ENCODE measurements around the gene HERC4. TPM values are rescaled to one million over a fixed set of nuclear protein-coding genes. Genes with fewer than 3 reads are reported as not detected.
"Not testable (repeated sequence)": the region's sequence is repeated elsewhere in the genome, so short reads cannot be mapped to it uniquely, and the experiment has no call there.

HERC4 gene
- total RNA-seq, 2 experiments from 2014 or later, result 39.5 to 41.1 TPM

DNA sequence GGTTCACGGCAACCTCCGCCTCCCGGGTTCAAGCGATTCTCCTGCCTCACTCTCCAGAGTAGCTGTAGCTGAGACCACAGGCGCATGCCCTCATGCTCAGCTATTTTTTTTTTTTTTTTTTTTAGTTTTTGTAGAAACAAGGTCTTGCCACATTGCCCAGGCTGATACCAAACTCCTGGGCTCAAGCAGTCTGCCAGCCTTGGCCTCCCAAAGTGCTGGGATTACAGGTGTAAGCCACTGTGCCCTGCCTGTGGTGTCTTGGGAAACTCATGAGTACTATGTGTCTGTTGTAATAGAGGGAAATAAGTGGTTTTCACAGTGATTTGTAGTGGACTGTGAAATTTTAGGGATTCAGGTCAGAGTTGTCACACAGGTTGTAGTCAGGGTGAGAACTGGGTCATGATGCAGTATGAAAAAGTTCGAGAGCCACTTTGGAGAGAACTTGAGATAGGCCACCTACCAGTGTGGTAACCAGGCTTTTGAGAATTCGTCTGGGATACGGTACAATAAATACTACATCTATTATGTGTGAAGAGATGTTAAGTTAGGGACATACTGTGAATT is 160.2 kb downstream of the HERC4 start:
- ChIA-PET POLR2A (no interaction called here), CTCF (interaction anchor here (1.7 kb wide), 1 partner anchor 126 kb away, joined by 4 read pairs; no protein-coding TSS in a partner anchor)

DNA sequence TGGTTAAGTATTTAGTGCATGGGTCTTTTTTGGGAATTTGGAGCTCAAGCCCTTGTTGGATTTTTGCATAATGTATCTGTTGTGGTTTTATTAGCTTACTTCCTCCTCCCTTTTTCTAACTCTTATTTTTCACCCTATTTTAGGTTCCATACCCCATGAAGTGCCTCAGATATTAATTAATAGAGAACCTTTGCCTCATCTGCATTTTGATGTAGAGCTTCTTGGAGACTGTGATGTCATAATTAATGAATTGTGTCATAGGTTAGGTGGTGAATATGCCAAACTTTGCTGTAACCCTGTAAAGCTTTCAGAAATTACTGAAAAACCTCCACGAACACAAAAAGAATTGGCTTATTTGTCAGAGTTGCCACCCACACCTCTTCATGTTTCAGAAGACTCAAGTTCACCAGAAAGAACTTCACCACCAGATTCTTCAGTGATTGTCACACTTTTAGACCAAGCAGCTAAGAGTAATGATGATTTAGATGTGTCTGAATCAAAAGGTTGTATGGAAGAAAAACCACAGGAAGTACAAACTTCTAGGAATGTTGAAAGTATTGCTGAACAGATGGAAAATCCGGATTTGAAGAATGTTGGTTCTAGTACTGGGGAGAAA is 162.6 kb downstream of the HERC4 start:
- ChIA-PET CTCF (interaction anchor here (1.1 kb wide), 1 partner anchor 25 kb away, joined by 3 read pairs; no protein-coding TSS in a partner anchor), POLR2A (interaction anchor here (0.9 kb wide), 1 partner anchor 27 kb away, joined by 3 read pairs; no protein-coding TSS in a partner anchor)

DNA sequence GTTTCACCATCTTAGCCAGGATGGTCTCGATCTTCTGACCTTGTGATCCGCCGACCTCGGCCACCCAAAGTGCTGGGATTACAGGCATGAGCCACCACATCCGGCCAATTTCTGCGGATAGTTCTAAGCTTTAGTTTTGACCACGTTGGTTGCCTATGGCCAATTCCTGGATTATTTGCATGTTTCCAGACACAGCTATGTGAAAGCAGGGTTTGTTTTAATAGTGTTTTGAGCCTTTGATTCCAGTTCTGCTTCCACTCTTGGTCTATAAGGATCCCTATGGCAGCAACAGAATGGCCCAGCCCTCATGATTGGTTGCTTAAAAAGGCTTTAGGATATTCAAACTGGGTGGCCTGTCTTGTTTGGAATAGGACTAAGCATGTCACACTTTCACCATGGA is 171.5 kb downstream of the HERC4 start:
- POLR2A ChIA-PET, result no interaction called here
- CTCF ChIA-PET, result no interaction called here

DNA sequence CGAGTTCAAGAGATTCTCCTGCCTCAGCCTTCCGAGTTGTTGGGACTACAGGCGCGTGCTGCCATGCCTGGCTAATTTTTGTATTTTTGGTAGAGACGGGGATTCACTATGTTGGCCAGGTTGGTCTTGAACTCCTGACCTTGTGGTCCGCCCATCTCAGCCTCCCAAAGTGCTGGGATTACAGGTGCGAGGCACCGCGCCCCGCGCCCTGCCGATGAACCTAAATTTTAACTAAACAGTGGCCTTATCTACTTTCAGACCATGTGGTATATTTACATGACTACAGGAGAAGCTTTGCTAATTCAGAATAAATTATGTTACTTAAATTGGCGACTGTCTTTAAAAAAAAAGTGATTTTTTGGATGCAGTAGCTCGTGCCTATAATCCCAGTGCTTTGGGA is 181.4 kb downstream of the HERC4 start:
- ChIA-PET POLR2A (no interaction called here), CTCF (interaction anchor here (1.1 to 1.3 kb wide), 3 partner anchors 11 to 39 kb away, joined by 3 to 5 read pairs (median 3); no protein-coding TSS in a partner anchor)

DNA sequence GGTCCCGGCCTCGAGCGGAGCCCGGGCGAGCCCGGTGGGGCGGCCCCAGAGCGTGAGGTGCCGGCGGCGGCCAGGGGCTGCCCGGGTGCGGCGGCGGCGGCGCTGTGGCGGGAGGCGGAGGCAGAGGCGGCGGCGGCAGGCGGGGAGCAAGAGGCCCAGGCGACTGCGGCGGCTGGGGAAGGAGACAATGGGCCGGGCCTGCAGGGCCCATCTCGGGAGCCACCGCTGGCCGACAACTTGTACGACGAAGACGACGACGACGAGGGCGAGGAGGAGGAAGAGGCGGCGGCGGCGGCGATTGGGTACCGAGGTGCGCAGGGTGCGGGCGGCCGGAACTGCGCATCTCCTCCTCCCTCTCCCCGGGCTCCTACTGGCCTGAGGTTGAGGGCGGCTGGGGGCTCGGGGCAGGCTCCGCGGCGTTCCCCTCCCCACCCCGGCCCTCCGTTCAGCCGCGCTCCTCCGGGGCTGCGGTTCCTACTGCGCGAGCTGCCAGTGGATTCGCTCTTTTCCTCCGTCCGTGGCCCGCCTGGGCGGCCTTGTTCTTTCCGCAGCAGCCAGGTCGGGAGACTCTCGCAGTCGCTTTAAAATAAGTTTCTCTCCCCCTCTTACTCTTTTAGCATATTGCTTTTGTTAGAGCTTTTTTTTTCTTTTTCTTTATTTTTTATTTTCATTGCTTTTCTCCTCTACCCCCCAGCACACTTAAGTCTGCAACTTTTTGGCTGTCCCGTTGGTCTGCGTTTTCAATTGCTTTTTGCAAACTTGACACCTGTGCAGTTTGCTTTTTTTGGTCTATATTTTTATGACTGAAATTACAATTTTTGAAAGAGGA is 190.0 kb downstream of the HERC4 start:
- CTCF ChIA-PET, result interaction anchor here (0.8 to 1.1 kb wide), 2 partner anchors 20 to 35 kb away, joined by 3 to 7 read pairs; no protein-coding TSS in a partner anchor
- POLR2A ChIA-PET, result interaction anchor here (0.6 to 1.1 kb wide), 8 partner anchors 9 to 1319 kb away, joined by 3 to 11 read pairs (median 4); no protein-coding TSS in a partner anchor

DNA sequence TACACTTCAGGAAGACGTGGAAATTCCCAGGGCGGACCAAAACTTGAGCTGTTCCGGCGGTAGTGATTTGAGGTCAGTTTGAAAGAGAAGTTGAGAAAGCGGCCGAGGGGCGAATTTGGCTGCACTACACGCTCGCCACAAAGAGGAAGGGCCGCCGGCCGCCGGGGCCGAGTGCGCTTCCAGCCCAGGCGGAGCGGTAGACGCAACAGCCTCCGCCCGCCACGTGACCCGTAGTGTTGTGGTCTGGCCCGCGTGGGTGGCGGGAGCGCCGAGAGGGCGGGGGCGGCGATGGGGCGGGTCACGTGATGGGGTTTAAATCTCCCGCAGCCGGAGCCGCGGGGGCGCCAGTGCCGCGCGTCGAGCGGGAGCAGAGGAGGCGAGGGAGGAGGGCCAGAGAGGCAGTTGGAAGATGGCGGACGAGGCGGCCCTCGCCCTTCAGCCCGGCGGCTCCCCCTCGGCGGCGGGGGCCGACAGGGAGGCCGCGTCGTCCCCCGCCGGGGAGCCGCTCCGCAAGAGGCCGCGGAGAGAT is 190.7 kb downstream of the HERC4 start, which contains the start of gene SIRT1:
Gene SIRT1, plus strand, starts transcription at position 344 of the 529 bp plus-strand sequence. Its CDS starts 66 bp downstream, at position 410.
- CTCF ChIA-PET, result interaction anchor here (0.6 to 1.1 kb wide), 2 partner anchors 35 to 193 kb away, joined by 4 to 7 read pairs; no protein-coding TSS in a partner anchor

DNA sequence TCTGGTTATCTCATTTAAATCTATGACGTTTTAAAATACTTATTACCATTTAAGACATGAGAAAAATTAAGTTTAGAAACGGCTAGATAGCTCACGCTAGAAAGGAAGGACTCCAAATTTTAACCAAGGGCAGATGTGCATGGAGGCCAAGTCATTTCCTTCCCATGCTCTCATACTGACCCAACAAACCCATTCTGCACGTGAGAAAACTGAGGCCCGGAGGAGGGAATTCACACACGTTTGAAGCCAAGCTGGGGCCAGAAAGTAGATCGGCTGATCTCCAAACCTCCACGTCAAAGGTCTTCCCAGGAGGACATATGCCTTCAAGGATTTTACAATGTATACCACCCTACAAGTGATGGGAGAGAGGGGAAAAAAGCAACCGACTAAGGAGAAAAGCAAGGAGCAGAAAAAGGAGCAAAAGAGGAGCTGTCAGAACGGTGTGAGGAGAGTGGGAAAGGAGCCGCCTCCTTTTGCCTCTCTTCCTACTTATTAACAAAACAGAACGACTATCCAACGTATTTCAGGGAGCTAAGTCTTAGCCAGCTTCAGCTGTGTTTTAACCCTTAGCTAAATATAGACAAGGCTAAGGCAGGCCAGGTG is 191.3 kb downstream of the HERC4 start:
- ChIA-PET POLR2A (interaction anchor here (0.8 kb wide), 1 partner anchor 34 kb away, joined by 3 read pairs; no protein-coding TSS in a partner anchor), CTCF (interaction anchor here (0.6 to 1.0 kb wide), 2 partner anchors 12 to 193 kb away, joined by 4 to 5 read pairs; no protein-coding TSS in a partner anchor)

More for the DNA sequence above, 190.7 kb downstream of the HERC4 start, which contains the start of gene SIRT1:
- POLR2A ChIA-PET, result interaction anchor here (0.8 to 1.1 kb wide), 2 partner anchors 28 to 35 kb away, joined by 3 read pairs; no protein-coding TSS in a partner anchor

DNA sequence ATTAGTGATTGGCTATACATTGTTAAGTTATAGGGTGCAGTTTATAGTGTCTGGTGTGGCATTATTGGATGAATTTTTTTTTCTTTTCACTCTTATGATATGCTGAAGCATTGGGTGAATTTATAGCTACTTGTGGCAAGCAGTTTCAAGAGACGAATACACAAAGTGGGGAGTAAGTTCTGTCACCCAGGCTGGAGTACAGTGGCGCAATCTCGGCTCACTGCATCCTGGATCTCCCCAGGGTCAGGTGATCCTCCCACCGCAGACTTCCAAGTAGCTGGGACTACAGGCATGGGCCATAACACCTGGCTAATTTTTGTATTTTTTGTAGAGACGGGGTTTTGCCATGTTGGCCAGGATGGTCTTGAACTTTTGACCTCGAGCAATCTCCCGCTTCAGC is 196.9 kb downstream of the HERC4 start:
- CTCF ChIA-PET, result interaction anchor here (0.7 kb wide), 1 partner anchor 82 kb away, joined by 3 read pairs; no protein-coding TSS in a partner anchor
- POLR2A ChIA-PET, result no interaction called here

DNA sequence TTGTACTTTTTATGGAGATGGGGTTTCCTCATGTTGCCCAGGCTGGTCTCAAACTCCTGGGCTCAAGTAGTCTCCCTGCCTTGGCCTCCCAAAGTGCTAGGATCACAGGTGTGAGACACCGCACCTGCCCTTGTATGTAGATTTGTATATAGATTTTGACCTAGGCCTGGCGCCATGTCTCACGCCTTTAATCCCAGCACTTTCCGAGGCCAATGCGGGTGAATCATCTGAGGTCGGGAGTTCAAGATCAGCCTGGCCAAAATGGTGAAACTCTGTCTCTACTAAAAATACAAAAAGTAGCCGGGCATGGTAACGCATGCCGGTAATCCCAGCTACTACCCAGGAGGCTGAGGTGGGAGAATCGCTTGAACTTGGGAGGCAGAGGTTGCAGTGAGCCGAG is 197.7 kb downstream of the HERC4 start:
- CTCF ChIA-PET, POLR2A ChIA-PET: not testable (repeated sequence)

DNA sequence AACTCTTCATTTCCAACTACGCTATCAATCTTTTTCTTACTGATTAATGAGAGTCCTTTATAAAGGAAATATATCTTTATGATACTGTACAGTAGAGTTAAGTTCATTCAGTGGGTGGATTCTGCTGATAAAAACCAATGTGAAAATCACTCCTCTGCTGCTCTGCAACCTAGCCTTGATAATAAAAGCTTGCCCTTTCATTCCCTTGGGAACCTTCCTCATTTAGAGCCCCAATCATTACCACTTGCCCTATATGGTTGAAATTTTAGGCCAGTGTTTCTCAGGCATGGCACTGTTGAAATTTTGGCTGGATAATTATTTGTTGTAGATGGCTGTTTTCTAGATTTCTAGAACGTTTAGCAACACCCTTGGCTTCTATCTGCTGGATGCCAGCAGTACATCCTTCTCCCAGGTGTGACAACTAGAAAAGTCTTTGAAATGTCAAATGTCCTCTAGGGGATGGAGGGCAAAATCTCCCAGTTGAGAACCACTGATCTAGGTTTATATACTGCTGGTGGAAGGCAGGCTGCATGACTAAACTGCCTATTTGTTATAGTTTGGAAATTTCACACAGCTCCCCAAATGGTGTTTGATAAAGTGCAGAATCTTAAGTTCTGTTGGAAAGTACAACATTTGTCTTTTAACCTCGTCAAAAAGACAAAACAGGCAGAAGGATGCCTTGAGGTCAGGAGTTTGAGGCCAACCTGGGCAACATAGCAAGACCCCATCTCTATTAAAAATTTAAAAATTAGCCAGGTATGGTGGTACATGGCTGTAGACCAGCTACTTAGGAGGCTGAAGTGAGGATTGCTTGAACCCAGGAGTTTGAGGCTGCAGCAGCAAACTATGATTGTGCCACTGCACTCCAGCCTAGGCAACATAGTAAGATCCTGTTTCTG is 199.5 kb downstream of the HERC4 start:
- POLR2A ChIA-PET, result no interaction called here
- CTCF ChIA-PET, result interaction anchor here (1.0 kb wide), 1 partner anchor 20 kb away, joined by 3 read pairs; no protein-coding TSS in a partner anchor

Other genes with a start within 250 kb of the HERC4 start
- gene DNAJC12, start 237.1 kb downstream of the HERC4 start, total RNA-seq, result 10 to 100 TPM; 31.8 to 36.0 TPM
- gene SIRT1, start 190.6 kb downstream of the HERC4 start, total RNA-seq, result 10 to 100 TPM; 30.6 to 30.9 TPM
- not detected for gene MYPN, start 34.2 kb upstream of the HERC4 start, total RNA-seq
- gene ATOH7, start 156.8 kb upstream of the HERC4 start, total RNA-seq, result not detected